Pulmonary artery endothelial cell (primary cell): ENCODE data around the gene BSX. TPM values are rescaled to one million over a fixed set of nuclear protein-coding genes. Genes with fewer than 3 reads are reported as not detected.
A peak's percentile ranks its signal among the peaks of the same experiment; 100 is the strongest.

Experiments
- DNase-seq: peaks from one replicate; pipeline ENCODE4 v3.0.0-alpha.2; 2011; ENCODE audit warnings: low read depth, low spot score
- total RNA-seq: library from RNA; depleted of rRNA; stranded (reverse); fragments of >200 nt; gene quantifications from 2 replicates; pipeline ENCODE4 v1.2.3, GENCODE V29; 2014

Gene BSX
- not detected in 2 replicates for total RNA-seq

DNA sequence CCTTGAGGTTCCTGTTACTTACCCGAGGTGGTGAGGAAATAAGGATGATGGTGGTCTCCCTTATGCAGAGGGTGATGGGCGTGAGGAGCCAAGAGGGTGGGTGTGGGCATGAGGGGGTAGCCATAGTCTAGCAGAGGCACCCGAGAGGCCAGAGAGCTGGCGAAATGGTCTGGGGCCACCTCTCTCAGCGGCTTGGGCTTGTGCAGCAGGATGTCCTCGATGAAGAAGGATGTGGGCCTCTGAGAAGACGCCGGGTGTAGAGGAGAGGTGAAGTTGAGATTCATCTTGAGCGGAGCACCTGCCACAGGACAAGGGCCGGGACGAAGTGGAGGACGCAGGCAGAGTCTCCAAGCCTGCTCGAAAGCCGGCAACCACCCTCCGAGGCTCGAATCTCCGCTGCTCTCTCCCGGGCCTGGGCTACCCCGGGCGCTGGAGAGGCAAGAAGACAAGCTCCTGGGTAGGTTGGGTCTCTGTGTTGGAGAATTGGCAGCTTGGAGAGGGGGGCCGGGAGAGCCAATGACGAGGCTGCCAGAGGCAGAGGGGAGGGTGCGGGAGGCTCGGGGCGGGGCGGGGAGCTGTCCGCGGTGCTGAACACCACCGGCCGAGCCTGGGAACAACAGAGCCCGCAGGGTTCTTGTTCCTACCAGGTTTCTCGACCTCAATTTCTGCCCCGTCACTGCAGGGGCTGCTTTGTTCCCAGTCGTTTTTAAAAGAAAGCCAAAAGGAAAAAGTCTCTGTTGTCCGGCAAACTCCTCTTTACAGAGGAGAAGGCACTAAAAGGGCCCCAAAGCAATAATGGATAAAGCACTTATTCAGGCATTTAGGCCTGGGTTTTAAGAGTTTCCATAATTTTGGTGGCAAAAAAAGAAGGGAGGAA is at the start of gene BSX:
Gene BSX, minus strand, starts transcription at position 447 of the 877 bp plus-strand sequence. Its CDS starts 163 bp downstream, at position 284.
- no peak for DNase-seq

- DNase-seq: no peak
Measured at GRCh38 chr11:123030517-123030916, 48.9 kb upstream of the BSX start.

- peak; percentile 22 for DNase-seq
Measured at GRCh38 chr11:123020968-123021367, 39.3 kb upstream of the BSX start.

DNA sequence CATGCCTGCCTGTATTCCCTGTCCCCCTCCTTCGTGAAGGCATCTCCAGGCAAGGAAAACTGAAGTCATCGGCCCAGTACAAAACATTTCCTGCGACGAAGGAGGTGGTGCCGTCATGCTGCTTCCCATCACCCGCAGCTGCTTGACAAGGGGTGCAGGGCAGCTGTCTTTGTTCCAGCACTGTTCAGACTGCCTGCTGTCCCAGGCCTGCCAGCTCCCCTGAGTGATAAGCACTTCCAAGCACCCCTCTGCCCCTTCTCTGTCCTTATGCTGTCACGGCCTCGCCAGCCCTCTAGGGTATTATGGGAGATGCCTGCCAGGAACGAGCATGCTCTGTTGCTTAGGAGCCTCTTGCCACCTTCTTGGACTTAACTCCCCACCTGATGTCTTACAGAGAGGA is 37.1 kb upstream of the BSX start:
- DNase-seq: no peak

DNA sequence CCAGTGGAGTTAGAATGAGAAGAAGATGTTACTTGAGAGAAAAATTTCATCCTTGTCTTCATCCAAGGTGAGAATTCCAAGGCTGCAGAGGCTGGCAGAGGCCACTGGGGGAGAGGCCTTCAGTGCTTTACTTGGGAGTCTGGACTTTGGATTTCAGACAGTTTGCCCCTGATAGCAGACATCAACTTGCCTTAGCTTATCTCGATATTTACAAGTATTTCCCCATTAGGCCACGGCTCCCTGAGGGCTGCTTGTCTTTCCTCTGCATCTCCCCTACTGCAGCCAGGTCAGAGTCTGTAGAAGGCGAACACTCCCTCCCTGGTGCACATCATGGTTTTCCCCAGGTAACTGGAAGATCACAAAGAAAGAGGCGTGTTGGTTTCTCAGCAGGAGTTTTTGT is 29.9 kb upstream of the BSX start:
- no peak for DNase-seq

DNA sequence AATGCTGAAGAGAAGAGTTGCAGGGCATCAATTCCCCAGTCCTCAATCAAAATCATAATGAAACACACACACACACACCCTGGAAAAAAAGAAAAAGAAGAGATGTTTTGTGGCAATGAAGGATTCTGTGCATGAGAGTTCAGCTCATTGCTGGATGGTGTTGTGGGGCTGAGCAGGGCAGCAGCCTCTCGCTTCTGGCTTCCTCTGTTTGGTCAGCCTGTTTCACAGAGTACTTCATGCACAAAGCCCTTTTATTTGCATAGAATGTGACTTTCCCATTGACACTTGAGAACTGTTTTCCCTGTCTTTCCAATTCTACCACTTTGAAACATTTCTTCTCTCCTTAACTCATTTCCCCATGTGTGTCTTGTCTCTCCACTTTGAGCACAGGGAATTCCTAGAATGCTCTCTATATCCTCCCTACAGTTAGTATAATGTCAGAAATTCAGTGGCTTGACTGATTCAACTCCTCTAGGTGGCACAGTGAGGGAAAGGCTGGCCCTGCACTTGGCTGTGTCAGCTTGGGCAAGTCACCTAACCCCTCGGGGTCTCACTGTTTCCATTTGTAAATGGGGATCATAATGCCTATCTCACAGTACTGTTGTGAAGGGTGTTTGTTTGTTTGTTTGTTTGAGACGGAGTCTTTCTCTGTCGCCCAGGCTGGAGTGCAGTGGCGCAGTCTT is 25.4 kb upstream of the BSX start:
- no peak for DNase-seq

DNA sequence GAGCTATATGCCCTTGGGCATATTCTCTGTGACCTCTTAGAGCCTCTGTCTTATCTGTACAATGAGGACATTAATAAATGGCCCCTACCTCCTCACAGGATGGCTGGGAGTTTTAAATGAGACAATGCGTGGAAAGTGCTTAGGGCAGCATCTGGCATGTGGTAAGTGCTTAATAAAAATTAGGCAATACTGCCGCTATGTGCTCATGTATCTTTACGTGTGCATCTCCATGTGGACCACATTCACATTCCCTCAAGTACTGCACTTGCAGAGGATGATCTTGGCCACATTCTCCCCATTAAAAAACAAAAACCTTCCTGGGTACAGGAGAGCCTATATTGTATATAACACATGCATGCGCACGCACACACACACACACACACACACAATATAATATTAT is 19.1 kb upstream of the BSX start:
- no peak for DNase-seq

DNA sequence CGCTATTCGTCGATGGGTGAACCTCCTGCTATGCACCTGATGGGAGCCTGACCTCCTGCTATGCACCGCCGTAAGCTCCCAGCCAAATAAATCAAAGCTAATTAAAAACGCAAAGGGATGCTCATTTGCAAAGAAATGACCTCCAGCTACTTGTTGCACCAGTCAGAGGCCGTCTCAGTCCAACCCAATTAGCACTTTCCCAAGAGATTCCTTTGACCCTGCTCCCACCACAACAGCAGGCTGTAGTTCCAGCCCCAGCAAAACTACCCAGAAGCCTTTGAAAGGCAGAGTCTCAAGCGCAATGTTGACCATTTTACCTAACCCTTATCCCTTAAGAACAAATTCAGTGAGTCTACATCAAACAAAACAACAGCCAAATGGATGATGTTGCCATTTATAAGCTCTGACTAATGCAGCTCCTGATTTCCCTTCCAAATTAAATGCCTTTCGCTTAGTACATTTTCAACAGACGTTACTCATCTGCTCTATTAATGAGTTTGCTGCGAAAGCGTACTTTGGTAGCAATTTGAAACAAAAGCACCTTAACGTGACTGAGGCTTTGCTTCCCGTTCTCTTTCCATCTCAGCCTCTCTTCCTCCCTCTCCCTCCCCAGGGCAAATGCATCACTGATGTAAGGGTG is 17.2 kb upstream of the BSX start:
- no peak for DNase-seq

DNA sequence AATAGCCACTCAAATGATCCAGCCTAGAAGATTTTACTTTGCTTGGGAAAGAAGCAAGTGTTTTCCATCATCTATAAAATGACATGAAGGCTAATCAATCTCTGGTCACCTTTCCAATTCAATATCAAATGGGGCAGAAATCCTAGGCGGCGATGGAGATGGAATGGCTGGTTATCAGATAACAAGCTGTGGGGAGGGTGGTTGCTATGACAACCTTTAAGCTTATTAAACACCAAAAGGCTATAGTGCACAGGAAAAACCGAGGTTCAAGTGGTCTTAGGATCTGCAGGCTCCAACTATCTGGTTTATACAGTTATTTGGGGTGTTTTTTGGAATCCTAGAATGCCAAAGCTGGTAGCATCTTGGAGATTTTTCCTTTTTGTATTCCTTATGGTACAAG is 13.9 kb upstream of the BSX start:
- no peak for DNase-seq

- DNase-seq: no peak
Measured at GRCh38 chr11:122984186-122985011, 2.8 kb upstream of the BSX start.

DNA sequence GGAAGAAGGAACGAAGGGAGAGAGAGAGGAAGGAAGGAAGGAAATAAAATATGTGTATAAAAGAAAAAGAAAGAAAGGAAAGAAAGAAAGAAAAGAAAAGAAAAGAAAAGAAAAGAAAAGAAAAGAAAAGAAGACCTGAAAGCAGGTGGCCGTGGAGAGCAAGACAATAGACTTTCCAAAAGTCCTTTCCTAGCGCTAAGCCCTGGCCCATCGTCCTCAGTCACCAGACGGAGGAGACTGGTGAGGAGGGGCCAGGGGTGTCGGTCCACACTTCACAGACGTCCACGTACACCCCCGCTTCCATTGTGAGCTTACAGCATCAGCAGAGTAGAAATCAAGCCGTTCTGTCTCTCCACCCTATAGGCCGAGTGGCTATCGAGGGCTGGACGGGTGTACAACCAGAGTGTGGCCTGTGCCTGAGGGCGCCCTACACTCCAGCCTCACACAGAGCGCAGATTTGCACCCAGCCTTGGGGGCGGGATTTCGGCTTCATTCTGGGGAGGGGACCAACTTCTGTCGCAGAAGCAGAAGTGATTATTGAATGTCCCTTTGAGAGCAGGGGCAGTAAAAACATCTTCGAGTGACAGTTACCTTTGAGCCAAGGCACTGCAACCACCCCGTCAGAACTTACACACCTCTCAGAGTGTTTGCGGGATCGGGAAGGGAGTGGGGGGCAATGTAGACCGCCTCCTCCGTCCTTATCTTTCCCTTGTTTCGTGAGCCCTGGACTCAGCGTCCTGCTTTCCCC is 2.0 kb upstream of the BSX start:
- no peak for DNase-seq

DNA sequence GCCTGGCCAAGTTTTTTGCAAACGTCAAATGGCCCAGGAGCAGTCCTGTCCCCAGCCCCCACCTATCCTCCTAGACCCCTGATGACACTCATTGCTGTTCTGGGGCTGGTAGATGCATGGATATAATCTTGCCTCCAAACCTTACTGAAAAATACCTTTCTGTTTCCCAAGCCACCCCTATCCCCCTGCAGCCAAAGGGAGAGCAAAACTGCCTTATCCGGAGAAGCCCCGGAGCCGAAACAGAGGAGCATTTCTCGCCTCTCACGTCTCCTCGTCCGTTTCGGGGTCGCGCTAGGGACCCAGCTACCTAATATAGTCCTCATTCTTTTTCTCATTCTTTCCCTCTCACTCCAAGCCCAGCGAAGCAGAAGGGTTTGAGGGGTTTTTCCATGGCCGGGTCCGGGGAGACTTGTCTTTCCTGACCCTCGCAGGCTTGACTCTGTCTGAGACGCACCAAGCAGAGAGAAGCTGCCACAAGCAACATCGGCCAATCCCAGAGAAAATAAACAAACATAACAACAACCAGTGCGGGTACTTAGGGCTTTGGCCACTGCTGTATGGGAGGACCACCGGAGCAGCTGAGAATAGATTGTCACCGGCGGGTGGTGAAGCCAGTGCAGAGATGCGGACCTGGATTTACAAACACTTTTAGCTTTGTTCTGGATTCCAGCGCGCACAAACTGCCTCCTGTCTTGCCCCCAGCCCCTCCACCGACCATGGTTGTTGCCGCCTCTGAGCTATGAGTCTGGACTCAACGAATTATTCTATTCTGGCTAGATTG is 1.6 kb downstream of the BSX start:
- DNase-seq: no peak

- no peak for DNase-seq
Measured at GRCh38 chr11:122979103-122979814, 2.4 kb downstream of the BSX start.

- no peak for DNase-seq
Measured at GRCh38 chr11:122978299-122978620, 3.4 kb downstream of the BSX start.

GRCh38 chr11:122977470-122978298 is 4.0 kb downstream of the BSX start:
- no peak for DNase-seq

- DNase-seq: no peak
Measured at GRCh38 chr11:122976734-122977469, 4.7 kb downstream of the BSX start.

DNA sequence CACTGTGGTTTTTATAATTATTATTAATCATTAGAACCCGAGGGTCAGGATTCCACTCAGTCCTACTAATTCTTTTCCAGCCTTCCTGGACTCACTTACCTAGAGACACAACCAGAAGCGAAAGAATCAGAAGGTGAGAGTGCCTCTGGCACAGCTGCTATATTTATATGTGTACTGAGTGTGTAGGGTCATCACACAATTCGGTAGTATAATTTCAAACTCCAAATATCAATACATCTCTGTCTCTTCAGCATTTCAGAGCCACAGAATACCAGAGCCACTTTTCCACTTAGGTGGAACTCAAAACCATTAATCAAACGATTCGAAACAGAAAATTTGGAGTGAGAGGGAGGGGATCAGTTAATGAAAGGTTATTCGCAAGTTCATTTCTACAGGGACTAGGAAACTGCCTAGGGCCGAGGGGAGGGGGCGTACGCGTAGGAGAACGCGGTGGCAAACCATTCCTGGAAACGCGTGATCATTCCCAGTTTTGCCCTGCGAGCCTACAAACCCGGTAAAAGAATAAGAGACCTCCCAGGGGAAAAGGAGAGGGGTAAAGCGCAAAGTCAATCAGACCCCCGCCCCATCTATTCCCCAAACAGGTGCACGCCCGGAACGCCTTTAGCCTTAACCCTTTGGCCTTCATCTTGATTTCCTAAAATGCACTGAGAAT is 5.4 kb downstream of the BSX start:
- no peak for DNase-seq
